Measurements from ENCODE around the gene DNAJB14.

DNAJB14 gene

GRCh38 chr4:99853999-99854398, 92.4 kb downstream of the DNAJB14 start:
- no peak overlapping the region for H3K56ac ChIP-seq (ENCODE audit: low read length)
- H3K79me1 ChIP-seq (ENCODE audit: low read length), result no peaks in the 10 kb centered on the region
- WGBS (ENCODE audit: extremely low coverage, insufficient coverage, low lambda C conversion rate), result no CpG with 5 or more reads among the region's 1 CpG
- H3K9ac ChIP-seq (ENCODE audit: low read length), result no peak overlapping the region
- H3K4me2 ChIP-seq (ENCODE audit: low read length), result no peak overlapping the region
- H3K23ac ChIP-seq (ENCODE audit: low read length), result no peak overlapping the region
- H3K4me1 ChIP-seq (ENCODE audit: control insufficient read depth, low read depth, low read length), result no peaks in the 10 kb centered on the region
- no peaks in the 10 kb centered on the region for H3K36me3 ChIP-seq (ENCODE audit: control insufficient read depth, insufficient read depth, low read length)
- H3K18ac ChIP-seq (ENCODE audit: low read length), result no peak overlapping the region
- no peak overlapping the region for H2BK15ac ChIP-seq (replicated peaks; ENCODE audit: low read depth)
- no peak overlapping the region for H3K27ac ChIP-seq (ENCODE audit: low read depth, low read length)
- no peaks in the 10 kb centered on the region for H3K79me2 ChIP-seq (ENCODE audit: control insufficient read depth, insufficient read depth, low read length)
- H3K27me3 ChIP-seq (ENCODE audit: insufficient read depth, low read length, poor library complexity), result no peaks in the 10 kb centered on the region
- H3K4me3 ChIP-seq (ENCODE audit: low read length), result no peak overlapping the region
- DNase-seq, result no peak
- no peak overlapping the region for H2AK5ac ChIP-seq (ENCODE audit: low read length)
- H2BK120ac ChIP-seq (ENCODE audit: low read depth, low read length), result no peak overlapping the region
- H4K8ac ChIP-seq (ENCODE audit: low read depth, low read length), result no peak overlapping the region
- H3K4ac ChIP-seq (ENCODE audit: low read depth, low read length), result no peak overlapping the region
- no peak overlapping the region for H2BK5ac ChIP-seq (ENCODE audit: low read length)
- no peak overlapping the region for H4K5ac ChIP-seq (ENCODE audit: low read length)

- Histone ChIP-seq H3K79me2 (ENCODE audit: control insufficient read depth, insufficient read depth, low read length) (no peaks in the 10 kb centered on the region), H3K4me3 (ENCODE audit: low read length) (no peak overlapping the region), H3K18ac (ENCODE audit: low read length) (no peak overlapping the region), H4K5ac (ENCODE audit: low read length) (no peak overlapping the region), H3K4me2 (ENCODE audit: low read length) (no peak overlapping the region), H3K27ac (ENCODE audit: low read depth, low read length) (no peak overlapping the region), H3K4me1 (ENCODE audit: control insufficient read depth, low read depth, low read length) (no peaks in the 10 kb centered on the region), H3K9ac (ENCODE audit: low read length) (no peak overlapping the region), H2BK15ac (replicated peaks; ENCODE audit: low read depth) (no peak overlapping the region), H2BK5ac (ENCODE audit: low read length) (no peak overlapping the region), H3K79me1 (ENCODE audit: low read length) (no peaks in the 10 kb centered on the region), H3K4ac (ENCODE audit: low read depth, low read length) (no peak overlapping the region), H3K23ac (ENCODE audit: low read length) (no peak overlapping the region), H3K27me3 (ENCODE audit: insufficient read depth, low read length, poor library complexity) (no peaks in the 10 kb centered on the region), H2BK120ac (ENCODE audit: low read depth, low read length) (no peak overlapping the region), H3K56ac (ENCODE audit: low read length) (no peak overlapping the region), H4K8ac (ENCODE audit: low read depth, low read length) (no peak overlapping the region), H2AK5ac (ENCODE audit: low read length) (no peak overlapping the region), H3K36me3 (ENCODE audit: control insufficient read depth, insufficient read depth, low read length) (no peaks in the 10 kb centered on the region)
- WGBS (ENCODE audit: extremely low coverage, insufficient coverage, low lambda C conversion rate), result no CpG with 5 or more reads among the region's 3 CpGs
- no peak for DNase-seq
These were observed 93.2 kb downstream of the DNAJB14 start for GRCh38 chr4:99853190-99853589.

GRCh38 chr4:99852199-99852749, 94.1 kb downstream of the DNAJB14 start:
- no peak overlapping the region for H4K5ac ChIP-seq (ENCODE audit: low read length)
- no peak overlapping the region for H2BK5ac ChIP-seq (ENCODE audit: low read length)
- no peaks in the 10 kb centered on the region for H3K36me3 ChIP-seq (ENCODE audit: control insufficient read depth, insufficient read depth, low read length)
- no peak overlapping the region for H3K18ac ChIP-seq (ENCODE audit: low read length)
- WGBS (ENCODE audit: extremely low coverage, insufficient coverage, low lambda C conversion rate), result no CpG with 5 or more reads among the region's 3 CpGs
- no peaks in the 10 kb centered on the region for H3K79me1 ChIP-seq (ENCODE audit: low read length)
- H3K9ac ChIP-seq (ENCODE audit: low read length), result no peak overlapping the region
- H3K27me3 ChIP-seq (ENCODE audit: insufficient read depth, low read length, poor library complexity), result no peaks in the 10 kb centered on the region
- H3K4me1 ChIP-seq (ENCODE audit: control insufficient read depth, low read depth, low read length), result no peaks in the 10 kb centered on the region
- no peak overlapping the region for H2AK5ac ChIP-seq (ENCODE audit: low read length)
- H3K4me3 ChIP-seq (ENCODE audit: low read length), result no peak overlapping the region
- no peak overlapping the region for H3K27ac ChIP-seq (ENCODE audit: low read depth, low read length)
- no peak overlapping the region for H2BK120ac ChIP-seq (ENCODE audit: low read depth, low read length)
- H3K56ac ChIP-seq (ENCODE audit: low read length), result no peak overlapping the region
- H4K8ac ChIP-seq (ENCODE audit: low read depth, low read length), result no peak overlapping the region
- H3K79me2 ChIP-seq (ENCODE audit: control insufficient read depth, insufficient read depth, low read length), result no peaks in the 10 kb centered on the region
- H3K23ac ChIP-seq (ENCODE audit: low read length), result no peak overlapping the region
- H2BK15ac ChIP-seq (replicated peaks; ENCODE audit: low read depth), result no peak overlapping the region
- H3K4ac ChIP-seq (ENCODE audit: low read depth, low read length), result no peak overlapping the region
- no peak overlapping the region for H3K4me2 ChIP-seq (ENCODE audit: low read length)
- no peak for DNase-seq

GRCh38 chr4:99848591-99849001, 97.8 kb downstream of the DNAJB14 start:
- no peak overlapping the region for H4K5ac ChIP-seq (ENCODE audit: low read length)
- no peak overlapping the region for H3K4me2 ChIP-seq (ENCODE audit: low read length)
- no peaks in the 10 kb centered on the region for H3K79me1 ChIP-seq (ENCODE audit: low read length)
- H3K4me3 ChIP-seq (ENCODE audit: low read length), result no peak overlapping the region
- H3K23ac ChIP-seq (ENCODE audit: low read length), result no peak overlapping the region
- H3K9ac ChIP-seq (ENCODE audit: low read length), result no peak overlapping the region
- H3K79me2 ChIP-seq (ENCODE audit: control insufficient read depth, insufficient read depth, low read length), result no peaks in the 10 kb centered on the region
- no peak overlapping the region for H3K18ac ChIP-seq (ENCODE audit: low read length)
- H3K4ac ChIP-seq (ENCODE audit: low read depth, low read length), result no peak overlapping the region
- DNase-seq, result no peak
- H2AK5ac ChIP-seq (ENCODE audit: low read length), result no peak overlapping the region
- no peaks in the 10 kb centered on the region for H3K27me3 ChIP-seq (ENCODE audit: insufficient read depth, low read length, poor library complexity)
- H3K27ac ChIP-seq (ENCODE audit: low read depth, low read length), result no peak overlapping the region
- no peaks in the 10 kb centered on the region for H3K4me1 ChIP-seq (ENCODE audit: control insufficient read depth, low read depth, low read length)
- no peak overlapping the region for H3K56ac ChIP-seq (ENCODE audit: low read length)
- H2BK5ac ChIP-seq (ENCODE audit: low read length), result no peak overlapping the region
- no peak overlapping the region for H4K8ac ChIP-seq (ENCODE audit: low read depth, low read length)
- no peak overlapping the region for H2BK120ac ChIP-seq (ENCODE audit: low read depth, low read length)
- H3K36me3 ChIP-seq (ENCODE audit: control insufficient read depth, insufficient read depth, low read length), result no peaks in the 10 kb centered on the region
- H2BK15ac ChIP-seq (replicated peaks; ENCODE audit: low read depth), result no peak overlapping the region
- WGBS (ENCODE audit: extremely low coverage, insufficient coverage, low lambda C conversion rate), result no CpG with 5 or more reads among the region's 4 CpGs

- no peak overlapping the region for H4K8ac ChIP-seq (ENCODE audit: low read depth, low read length)
- no peak overlapping the region for H3K27ac ChIP-seq (ENCODE audit: low read depth, low read length)
- no peaks in the 10 kb centered on the region for H3K79me1 ChIP-seq (ENCODE audit: low read length)
- H2AK5ac ChIP-seq (ENCODE audit: low read length), result no peak overlapping the region
- H3K4me3 ChIP-seq (ENCODE audit: low read length), result no peak overlapping the region
- no peaks in the 10 kb centered on the region for H3K36me3 ChIP-seq (ENCODE audit: control insufficient read depth, insufficient read depth, low read length)
- H3K27me3 ChIP-seq (ENCODE audit: insufficient read depth, low read length, poor library complexity), result no peaks in the 10 kb centered on the region
- DNase-seq, result no peak
- H2BK5ac ChIP-seq (ENCODE audit: low read length), result no peak overlapping the region
- H3K18ac ChIP-seq (ENCODE audit: low read length), result no peak overlapping the region
- H3K4me2 ChIP-seq (ENCODE audit: low read length), result no peak overlapping the region
- no peak overlapping the region for H2BK15ac ChIP-seq (replicated peaks; ENCODE audit: low read depth)
- WGBS (ENCODE audit: extremely low coverage, insufficient coverage, low lambda C conversion rate), result no CpG with 5 or more reads among the region's 10 CpGs
- H3K79me2 ChIP-seq (ENCODE audit: control insufficient read depth, insufficient read depth, low read length), result no peaks in the 10 kb centered on the region
- no peak overlapping the region for H3K9ac ChIP-seq (ENCODE audit: low read length)
- H3K4me1 ChIP-seq (ENCODE audit: control insufficient read depth, low read depth, low read length), result no peaks in the 10 kb centered on the region
- H4K5ac ChIP-seq (ENCODE audit: low read length), result no peak overlapping the region
- no peak overlapping the region for H3K4ac ChIP-seq (ENCODE audit: low read depth, low read length)
- H2BK120ac ChIP-seq (ENCODE audit: low read depth, low read length), result no peak overlapping the region
- no peak overlapping the region for H3K23ac ChIP-seq (ENCODE audit: low read length)
- H3K56ac ChIP-seq (ENCODE audit: low read length), result no peak overlapping the region
These were observed 98.9 kb downstream of the DNAJB14 start for GRCh38 chr4:99847362-99847976.

GRCh38 chr4:99846891-99847290, 99.5 kb downstream of the DNAJB14 start:
- no peaks in the 10 kb centered on the region for H3K36me3 ChIP-seq (ENCODE audit: control insufficient read depth, insufficient read depth, low read length)
- H4K5ac ChIP-seq (ENCODE audit: low read length), result no peak overlapping the region
- no peaks in the 10 kb centered on the region for H3K79me1 ChIP-seq (ENCODE audit: low read length)
- no peaks in the 10 kb centered on the region for H3K27me3 ChIP-seq (ENCODE audit: insufficient read depth, low read length, poor library complexity)
- no peak overlapping the region for H3K27ac ChIP-seq (ENCODE audit: low read depth, low read length)
- no peak overlapping the region for H3K23ac ChIP-seq (ENCODE audit: low read length)
- no peak overlapping the region for H2BK15ac ChIP-seq (replicated peaks; ENCODE audit: low read depth)
- H2AK5ac ChIP-seq (ENCODE audit: low read length), result no peak overlapping the region
- no peak overlapping the region for H3K4me3 ChIP-seq (ENCODE audit: low read length)
- no peak overlapping the region for H4K8ac ChIP-seq (ENCODE audit: low read depth, low read length)
- no peak overlapping the region for H3K4me2 ChIP-seq (ENCODE audit: low read length)
- no peak for DNase-seq
- H3K18ac ChIP-seq (ENCODE audit: low read length), result no peak overlapping the region
- no peak overlapping the region for H3K56ac ChIP-seq (ENCODE audit: low read length)
- no peaks in the 10 kb centered on the region for H3K79me2 ChIP-seq (ENCODE audit: control insufficient read depth, insufficient read depth, low read length)
- no peak overlapping the region for H2BK120ac ChIP-seq (ENCODE audit: low read depth, low read length)
- no peak overlapping the region for H2BK5ac ChIP-seq (ENCODE audit: low read length)
- H3K9ac ChIP-seq (ENCODE audit: low read length), result no peak overlapping the region
- H3K4me1 ChIP-seq (ENCODE audit: control insufficient read depth, low read depth, low read length), result no peaks in the 10 kb centered on the region
- no CpG with 5 or more reads among the region's 1 CpG for WGBS (ENCODE audit: extremely low coverage, insufficient coverage, low lambda C conversion rate)
- H3K4ac ChIP-seq (ENCODE audit: low read depth, low read length), result no peak overlapping the region

Data from mesendoderm (in vitro differentiated cells).